Measurements from ENCODE around the gene FXYD1.

The FXYD1 gene

GRCh38 chr19:35104361-35104760 lies 34.3 kb upstream of the FXYD1 start:
- ATAC-seq (ENCODE audit: low read depth) (no peak), DNase-seq (ENCODE audit: low spot score) (no peak)
- H3K27me3 ChIP-seq (ENCODE audit: insufficient read depth, poor library complexity, severe bottlenecking), result no peaks in the 10 kb centered on the region
- TF ChIP-seq CTCF (IDR thresholded peaks at IDR 0.05; ENCODE audit: poor library complexity, severe bottlenecking), result no peak
- no peak overlapping the region for H3K27ac ChIP-seq (ENCODE audit: poor library complexity, severe bottlenecking)
- H3K9me3 ChIP-seq (ENCODE audit: severe bottlenecking), result no peaks in the 10 kb centered on the region
- no peaks in the 10 kb centered on the region for H3K36me3 ChIP-seq (ENCODE audit: low read depth)
- H3K4me3 ChIP-seq (ENCODE audit: severe bottlenecking), result no peak overlapping the region
- peaks cover 10% of the 10 kb centered on the region for H3K4me1 ChIP-seq (ENCODE audit: insufficient read depth, poor library complexity, severe bottlenecking)

DNA sequence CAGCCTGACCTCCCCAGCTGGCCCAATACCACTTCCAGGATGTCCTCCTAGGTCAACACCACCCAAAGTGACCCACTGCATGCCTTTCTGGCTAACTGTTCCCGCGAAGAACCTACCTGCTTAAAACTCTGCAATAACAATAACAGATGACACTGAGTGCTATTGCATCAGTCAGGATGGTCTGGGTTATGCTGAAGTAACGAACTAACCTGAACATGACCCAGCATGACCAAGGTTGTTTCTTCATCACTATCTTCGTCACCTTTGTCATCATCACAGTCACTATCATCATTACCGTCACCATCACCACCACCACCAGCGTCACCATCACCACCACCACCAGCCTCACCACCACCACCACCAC lies 33.6 kb upstream of the FXYD1 start:
- Histone ChIP-seq H3K27me3 (ENCODE audit: insufficient read depth, poor library complexity, severe bottlenecking) (no peaks in the 10 kb centered on the region), H3K9me3 (ENCODE audit: severe bottlenecking) (no peaks in the 10 kb centered on the region), H3K4me1 (ENCODE audit: insufficient read depth, poor library complexity, severe bottlenecking) (peaks cover 12% of the 10 kb centered on the region), H3K4me3 (ENCODE audit: severe bottlenecking) (no peak overlapping the region), H3K27ac (ENCODE audit: poor library complexity, severe bottlenecking) (no peak overlapping the region), H3K36me3 (ENCODE audit: low read depth) (no peaks in the 10 kb centered on the region)
- ATAC-seq (ENCODE audit: low read depth) (no peak), DNase-seq (ENCODE audit: low spot score) (no peak)
- no peak for TF ChIP-seq CTCF (IDR thresholded peaks at IDR 0.05; ENCODE audit: poor library complexity, severe bottlenecking)

- Histone ChIP-seq H3K9me3 (ENCODE audit: severe bottlenecking) (no peaks in the 10 kb centered on the region), H3K4me1 (ENCODE audit: insufficient read depth, poor library complexity, severe bottlenecking) (peaks cover 12% of the 10 kb centered on the region), H3K4me3 (ENCODE audit: severe bottlenecking) (no peak overlapping the region), H3K36me3 (ENCODE audit: low read depth) (no peaks in the 10 kb centered on the region), H3K27me3 (ENCODE audit: insufficient read depth, poor library complexity, severe bottlenecking) (no peaks in the 10 kb centered on the region), H3K27ac (ENCODE audit: poor library complexity, severe bottlenecking) (no peak overlapping the region)
- no peak for TF ChIP-seq CTCF (IDR thresholded peaks at IDR 0.05; ENCODE audit: poor library complexity, severe bottlenecking)
- no peak for DNase-seq (ENCODE audit: low spot score)
- no peak for ATAC-seq (ENCODE audit: low read depth)
Observed at GRCh38 chr19:35105411-35106290, 33.0 kb upstream of the FXYD1 start.

DNA sequence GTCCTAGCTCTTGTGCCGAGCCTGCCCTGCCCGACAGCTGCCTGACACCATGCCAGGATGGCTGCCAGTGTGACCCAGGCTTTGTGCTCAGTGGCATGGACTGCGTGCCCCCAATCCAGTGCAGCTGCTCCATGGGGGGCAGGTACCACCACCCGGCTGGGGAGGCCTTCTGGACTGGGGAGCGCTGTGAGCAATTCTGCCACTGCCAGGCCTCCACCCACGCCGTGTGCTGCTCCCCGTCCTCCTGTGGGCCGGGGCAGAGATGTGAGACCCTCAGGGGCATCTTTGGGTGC lies 32.4 kb upstream of the FXYD1 start:
- DNase-seq (ENCODE audit: low spot score), result no peak
- Histone ChIP-seq H3K9me3 (ENCODE audit: severe bottlenecking) (no peaks in the 10 kb centered on the region), H3K27me3 (ENCODE audit: insufficient read depth, poor library complexity, severe bottlenecking) (no peaks in the 10 kb centered on the region), H3K4me3 (ENCODE audit: severe bottlenecking) (no peak overlapping the region), H3K4me1 (ENCODE audit: insufficient read depth, poor library complexity, severe bottlenecking) (peaks cover 12% of the 10 kb centered on the region), H3K27ac (ENCODE audit: poor library complexity, severe bottlenecking) (no peak overlapping the region), H3K36me3 (ENCODE audit: low read depth) (no peaks in the 10 kb centered on the region)
- no peak for ATAC-seq (ENCODE audit: low read depth)
- TF ChIP-seq CTCF (IDR thresholded peaks at IDR 0.05; ENCODE audit: poor library complexity, severe bottlenecking), result no peak

GRCh38 chr19:35106898-35107541 lies 31.6 kb upstream of the FXYD1 start:
- ATAC-seq (ENCODE audit: low read depth) (no peak), DNase-seq (ENCODE audit: low spot score) (no peak)
- H3K4me1 ChIP-seq (ENCODE audit: insufficient read depth, poor library complexity, severe bottlenecking), result peaks cover 12% of the 10 kb centered on the region
- no peak for TF ChIP-seq CTCF (IDR thresholded peaks at IDR 0.05; ENCODE audit: poor library complexity, severe bottlenecking)
- no peaks in the 10 kb centered on the region for H3K36me3 ChIP-seq (ENCODE audit: low read depth)
- no peaks in the 10 kb centered on the region for H3K27me3 ChIP-seq (ENCODE audit: insufficient read depth, poor library complexity, severe bottlenecking)
- no peaks in the 10 kb centered on the region for H3K9me3 ChIP-seq (ENCODE audit: severe bottlenecking)
- no peak overlapping the region for H3K4me3 ChIP-seq (ENCODE audit: severe bottlenecking)
- peak overlapping the region; percentile 25 for H3K27ac ChIP-seq (ENCODE audit: poor library complexity, severe bottlenecking)
